WTC11 (cell line): Measurements from ENCODE around the gene STX17.

Experiments used
- TF ChIP-seq, protein P1 (sequence below): fragments of 200-600 bp; IDR thresholded peaks from 2 replicates; pipeline ENCODE4 v1.8.0; 2022; ENCODE audit warnings: antibody characterized with exemption
- TF ChIP-seq, protein P2 (sequence below): sonication (generic); formaldehyde crosslinking; IDR thresholded peaks from 2 replicates; pipeline ENCODE4 v1.8.1; 2022; ENCODE audit warnings: missing genetic modification reagents, borderline replicate concordance

DNA sequence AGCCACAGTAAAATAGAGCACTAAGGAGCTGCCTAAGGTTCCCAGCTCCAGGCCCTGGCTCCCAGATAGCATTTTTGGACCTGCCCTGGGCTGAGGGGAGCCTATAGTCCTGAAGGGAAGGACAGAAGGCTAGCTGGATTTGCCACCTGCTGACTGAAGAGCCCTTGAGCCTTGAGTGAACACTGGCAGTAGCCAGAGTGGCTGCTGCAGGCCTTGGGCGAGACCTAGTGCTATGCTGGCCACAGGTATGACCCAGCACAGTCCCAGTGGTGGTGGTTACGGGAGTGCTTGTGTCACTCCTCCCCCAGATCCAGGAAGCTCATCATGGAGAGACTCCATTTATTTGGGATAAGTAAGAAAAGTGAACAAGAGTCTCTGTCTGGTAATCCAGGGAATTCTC is 10.3 kb upstream of the STX17 start:
- TF ChIP-seq, protein P1, sequence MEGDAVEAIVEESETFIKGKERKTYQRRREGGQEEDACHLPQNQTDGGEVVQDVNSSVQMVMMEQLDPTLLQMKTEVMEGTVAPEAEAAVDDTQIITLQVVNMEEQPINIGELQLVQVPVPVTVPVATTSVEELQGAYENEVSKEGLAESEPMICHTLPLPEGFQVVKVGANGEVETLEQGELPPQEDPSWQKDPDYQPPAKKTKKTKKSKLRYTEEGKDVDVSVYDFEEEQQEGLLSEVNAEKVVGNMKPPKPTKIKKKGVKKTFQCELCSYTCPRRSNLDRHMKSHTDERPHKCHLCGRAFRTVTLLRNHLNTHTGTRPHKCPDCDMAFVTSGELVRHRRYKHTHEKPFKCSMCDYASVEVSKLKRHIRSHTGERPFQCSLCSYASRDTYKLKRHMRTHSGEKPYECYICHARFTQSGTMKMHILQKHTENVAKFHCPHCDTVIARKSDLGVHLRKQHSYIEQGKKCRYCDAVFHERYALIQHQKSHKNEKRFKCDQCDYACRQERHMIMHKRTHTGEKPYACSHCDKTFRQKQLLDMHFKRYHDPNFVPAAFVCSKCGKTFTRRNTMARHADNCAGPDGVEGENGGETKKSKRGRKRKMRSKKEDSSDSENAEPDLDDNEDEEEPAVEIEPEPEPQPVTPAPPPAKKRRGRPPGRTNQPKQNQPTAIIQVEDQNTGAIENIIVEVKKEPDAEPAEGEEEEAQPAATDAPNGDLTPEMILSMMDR: no peak
- TF ChIP-seq, protein P2, sequence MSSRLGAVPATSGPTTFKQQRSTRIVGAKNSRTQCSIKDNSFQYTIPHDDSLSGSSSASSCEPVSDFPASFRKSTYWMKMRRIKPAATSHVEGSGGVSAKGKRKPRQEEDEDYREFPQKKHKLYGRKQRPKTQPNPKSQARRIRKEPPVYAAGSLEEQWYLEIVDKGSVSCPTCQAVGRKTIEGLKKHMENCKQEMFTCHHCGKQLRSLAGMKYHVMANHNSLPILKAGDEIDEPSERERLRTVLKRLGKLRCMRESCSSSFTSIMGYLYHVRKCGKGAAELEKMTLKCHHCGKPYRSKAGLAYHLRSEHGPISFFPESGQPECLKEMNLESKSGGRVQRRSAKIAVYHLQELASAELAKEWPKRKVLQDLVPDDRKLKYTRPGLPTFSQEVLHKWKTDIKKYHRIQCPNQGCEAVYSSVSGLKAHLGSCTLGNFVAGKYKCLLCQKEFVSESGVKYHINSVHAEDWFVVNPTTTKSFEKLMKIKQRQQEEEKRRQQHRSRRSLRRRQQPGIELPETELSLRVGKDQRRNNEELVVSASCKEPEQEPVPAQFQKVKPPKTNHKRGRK (CRISPR knock-in tag): no peak
